Thoracic aorta (tissue), 2 donors: Measurements from ENCODE around the gene RAP1GAP2. TPM values are rescaled to one million over a fixed set of nuclear protein-coding genes. Genes with fewer than 3 reads are reported as not detected.

Experiments used
- ATAC-seq: fragments of 150-250 bp; one replicate; pipeline ENCODE4 v1.8.0; 2017; ENCODE audit warnings: low read depth; ENCODE audit not compliant: insufficient number of reproducible peaks, low FRiP score
- DNase-seq: peaks from one replicate; pipeline ENCODE4 v3.0.0-alpha.2; 2020; ENCODE audit warnings: low spot score
- H3K27ac ChIP-seq, 2 donors: fragments of 200-600 bp; sonication (generic); 1 replicate in 1 of 2; 2 replicates in 1 of 2; pipeline ENCODE4 v1.5.1; 2016; ENCODE audit warnings: mild to moderate bottlenecking in 2 of 2, moderate library complexity in 2 of 2
- H3K27me3 ChIP-seq: fragments of 200-600 bp; sonication (generic); replicated peaks from 2 replicates; pipeline ENCODE4 v1.6.0; 2016; ENCODE audit warnings: mild to moderate bottlenecking; ENCODE audit not compliant: insufficient read depth
- H3K36me3 ChIP-seq: fragments of 200-600 bp; sonication (generic); one replicate; pipeline ENCODE4 v1.5.1; 2016
- H3K4me1 ChIP-seq, 2 donors: fragments of 200-600 bp; sonication (generic); 1 replicate in 1 of 2; 2 replicates in 1 of 2; pipeline versions ENCODE4 v1.5.1 to v1.6.0; 2016; ENCODE audit warnings: low read depth in 2 of 2, mild to moderate bottlenecking in 1 of 2; ENCODE audit not compliant: control insufficient read depth in 1 of 2
- H3K4me3 ChIP-seq: fragments of 200-600 bp; sonication (generic); 2 replicates; pipeline ENCODE4 v1.5.1; 2016; ENCODE audit warnings: mild to moderate bottlenecking
- H3K9me3 ChIP-seq: fragments of 200-600 bp; sonication (generic); 2 replicates; pipeline ENCODE4 v1.5.1; 2016
- CTCF ChIP-seq: fragments of 200-600 bp; sonication (generic); IDR thresholded peaks from one replicate; pipeline ENCODE4 v1.5.1; 2019; ENCODE audit warnings: antibody characterized with exemption
- total RNA-seq, 2 donors: library from RNA; depleted of rRNA; stranded (reverse); fragments of >200 nt; gene quantifications; one replicate each; pipeline versions ENCODE4 v1.1.0 to v1.2.3, GENCODE V29; 2016

Gene RAP1GAP2
- 10 to 100 TPM; 10.0 to 12.4 TPM for total RNA-seq

GRCh38 chr17:2796164-2797125 lies at the start of gene RAP1GAP2:
TSS of gene RAP1GAP2 (plus strand) at chr17:2796438. CDS start at chr17:2796528, 90 bp downstream.
- Histone ChIP-seq H3K27me3 (no peaks in the 10 kb centered on the region), H3K4me3 (peak within 1 kb of the TSS; percentile 56)
- no peak for ATAC-seq

GRCh38 chr17:2749058-2749783 lies 47.0 kb upstream of the RAP1GAP2 start, which contains the start of gene CCDC92B:
TSS of gene CCDC92B (minus strand) at chr17:2749652. CDS start at chr17:2735145, 14,507 bp downstream.
- H3K9me3 ChIP-seq: no peaks in the 10 kb centered on the region
- H3K4me3 ChIP-seq: no peak within 1 kb of the TSS
- H3K27me3 ChIP-seq: no peaks in the 10 kb centered on the region
- no peak for ATAC-seq
- TF ChIP-seq CTCF: no peak
- H3K36me3 ChIP-seq: no peaks in the 10 kb centered on the region
- H3K27ac ChIP-seq: no peak within 1 kb of the TSS
- H3K4me1 ChIP-seq: no peaks in the 10 kb centered on the region
- no peak for DNase-seq

More at GRCh38 chr17:2796164-2797125, at the start of gene RAP1GAP2:
- Histone ChIP-seq H3K9me3 (no peaks in the 10 kb centered on the region), H3K4me1 (no peaks in the 10 kb centered on the region), H3K27ac (no peak within 1 kb of the TSS), H3K36me3 (no peaks in the 10 kb centered on the region)
- DNase-seq: no peak
- no peak for TF ChIP-seq CTCF

- no peaks in the 10 kb centered on the region for H3K9me3 ChIP-seq
- no peak overlapping the region for H3K27ac ChIP-seq
- H3K36me3 ChIP-seq: no peaks in the 10 kb centered on the region
- ATAC-seq (no peak), DNase-seq (no peak)
- TF ChIP-seq CTCF: no peak
- H3K4me3 ChIP-seq: no peak overlapping the region
- H3K27me3 ChIP-seq: no peaks in the 10 kb centered on the region
- H3K4me1 ChIP-seq: no peaks in the 10 kb centered on the region
Measured at GRCh38 chr17:2749784-2750181, 46.5 kb upstream of the RAP1GAP2 start.

GRCh38 chr17:2750721-2751120 lies 45.5 kb upstream of the RAP1GAP2 start:
- no peaks in the 10 kb centered on the region for H3K9me3 ChIP-seq
- no peak for TF ChIP-seq CTCF
- no peak for ATAC-seq
- peaks cover 0 to 2% of the 10 kb centered on the region in 2 donors for H3K4me1 ChIP-seq
- no peaks in the 10 kb centered on the region for H3K27me3 ChIP-seq
- H3K27ac ChIP-seq: no peak overlapping the region
- DNase-seq: no peak
- no peak overlapping the region for H3K4me3 ChIP-seq
- H3K36me3 ChIP-seq: no peaks in the 10 kb centered on the region

- ATAC-seq (no peak), DNase-seq (no peak)
- no peaks in the 10 kb centered on the region for H3K36me3 ChIP-seq
- H3K27ac ChIP-seq: no peak overlapping the region
- no peak for TF ChIP-seq CTCF
- no peaks in the 10 kb centered on the region for H3K27me3 ChIP-seq
- peaks cover 0 to 7% of the 10 kb centered on the region in 2 donors for H3K4me1 ChIP-seq
- no peaks in the 10 kb centered on the region for H3K9me3 ChIP-seq
- no peak overlapping the region for H3K4me3 ChIP-seq
Measured at GRCh38 chr17:2751491-2751890, 44.7 kb upstream of the RAP1GAP2 start.
